SJSA1 (cell line): Measurements from ENCODE around the gene ODAD3. TPM values are rescaled to one million over a fixed set of nuclear protein-coding genes. Genes with fewer than 3 reads are reported as not detected.
"Not testable (repeated sequence)": the region's sequence is repeated elsewhere in the genome, so short reads cannot be mapped to it uniquely, and the experiment has no call there.

Experiments used
- DNase-seq, 2 experiments: peaks; one replicate each; pipeline ENCODE4 v3.0.0-alpha.2; 2015 to 2020; ENCODE audit warnings: low spot score in 2 of 2, low read depth in 1 of 2
- H3K27ac ChIP-seq: fragments of 250-450 bp; sonication (Bioruptor Pico); 2 replicates; pipeline ENCODE4 v1.5.1; 2020; ENCODE audit warnings: mild to moderate bottlenecking, moderate library complexity
- H3K27me3 ChIP-seq: fragments of 250-450 bp; sonication (Bioruptor Pico); replicated peaks from 2 replicates; pipeline ENCODE4 v1.5.1; 2020; ENCODE audit warnings: mild to moderate bottlenecking, moderate library complexity
- H3K36me3 ChIP-seq: fragments of 250-450 bp; sonication (Bioruptor Pico); 2 replicates; pipeline ENCODE4 v1.5.1; 2020; ENCODE audit warnings: mild to moderate bottlenecking
- H3K4me1 ChIP-seq: fragments of 250-450 bp; sonication (Bioruptor Pico); replicated peaks from 2 replicates; pipeline ENCODE4 v1.6.1; 2021; ENCODE audit warnings: mild to moderate bottlenecking
- H3K4me3 ChIP-seq: fragments of 250-450 bp; sonication (Bioruptor Pico); 2 replicates; pipeline ENCODE4 v1.5.1; 2020; ENCODE audit warnings: mild to moderate bottlenecking
- H3K9me3 ChIP-seq: fragments of 250-450 bp; sonication (Bioruptor Pico); replicated peaks from 2 replicates; pipeline ENCODE4 v1.5.1; 2020; ENCODE audit warnings: mild to moderate bottlenecking
- total RNA-seq: library from RNA; depleted of rRNA; stranded (reverse); fragments of >200 nt; shearing (Covaris generic); gene quantifications from 2 replicates; pipeline ENCODE4 v1.2.3, GENCODE V29; 2014

Gene ODAD3
- total RNA-seq, 1 experiment from 2014 or later, result 0.24 TPM

- Histone ChIP-seq H3K9me3 (0 out of 2 replicates have a peak, but pooled peaks cover 3% of the 10 kb centered on the region), H3K4me1 (peaks cover 14% of the 10 kb centered on the region), H3K27ac (no peak within 1 kb of the TSS), H3K36me3 (no peaks in the 10 kb centered on the region), H3K27me3 (peaks cover 48% of the 10 kb centered on the region), H3K4me3 (peak within 1 kb of the TSS; percentile 29)
- no peak for DNase-seq
These were observed 16.1 kb downstream of the ODAD3 start, which contains the start of gene RGL3 for GRCh38 chr19:11418549-11419506. TSS of gene RGL3 (minus strand) at chr19:11419314. CDS start at chr19:11419278, 36 bp downstream.

DNA sequence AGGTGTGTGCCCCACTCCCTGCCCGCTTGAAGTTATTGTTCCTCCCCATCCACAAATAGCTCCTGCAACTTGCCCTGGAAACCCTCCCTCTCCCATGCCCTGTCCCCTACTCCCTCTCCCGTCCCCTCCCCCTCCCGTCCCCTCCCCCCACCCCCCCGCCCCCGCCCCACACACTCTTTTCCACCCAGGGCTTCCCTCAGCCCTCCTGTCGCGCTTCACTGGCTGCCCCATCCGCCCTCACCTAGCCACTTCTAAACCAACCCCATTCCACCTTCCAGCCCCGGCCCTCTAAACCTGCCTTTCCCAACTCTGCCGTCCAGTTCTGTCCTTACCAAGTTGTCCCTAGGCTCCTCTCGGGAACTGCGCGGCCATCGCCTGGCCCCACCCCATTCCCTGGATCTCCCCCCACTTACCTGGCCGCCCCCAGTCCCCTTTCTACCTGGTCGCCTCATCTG, 16.8 kb downstream of the ODAD3 start:
- Histone ChIP-seq H3K27me3 (peaks cover 44% of the 10 kb centered on the region), H3K36me3 (no peaks in the 10 kb centered on the region), H3K4me3 (no peak overlapping the region), H3K4me1 (peaks cover 14% of the 10 kb centered on the region), H3K9me3 (0 out of 2 replicates have a peak, but pooled peaks cover 3% of the 10 kb centered on the region), H3K27ac (no peak overlapping the region)
- DNase-seq, result no peak

- peaks cover 29% of the 10 kb centered on the region for H3K27me3 ChIP-seq
- DNase-seq, result no peak
- H3K36me3 ChIP-seq, result no peaks in the 10 kb centered on the region
- peaks cover 8% of the 10 kb centered on the region for H3K4me1 ChIP-seq
- H3K9me3 ChIP-seq, result no peaks in the 10 kb centered on the region
- H3K4me3 ChIP-seq, result no peak overlapping the region
- no peak overlapping the region for H3K27ac ChIP-seq
These were observed 18.4 kb downstream of the ODAD3 start for GRCh38 chr19:11416346-11417052.

DNA sequence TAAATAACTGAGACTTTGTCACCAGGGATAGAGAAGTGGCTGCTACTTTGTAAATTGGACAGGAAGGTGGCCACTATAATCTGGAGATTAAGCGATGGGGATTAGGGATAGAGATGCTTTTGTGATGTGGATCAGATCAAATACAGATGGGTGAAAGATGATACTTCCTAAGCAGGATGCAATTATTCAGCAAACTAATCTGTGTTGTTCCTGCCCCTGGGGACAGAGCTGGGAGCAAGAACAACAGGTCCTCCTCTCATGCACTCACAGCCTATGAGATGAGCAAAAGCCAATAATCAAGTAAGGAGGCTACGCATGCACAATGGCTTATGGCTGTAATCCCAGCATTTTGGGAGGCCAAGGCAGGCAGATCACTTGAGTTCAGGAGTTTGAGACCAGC, 20.4 kb downstream of the ODAD3 start:
- H3K27me3 ChIP-seq, result peaks cover 11% of the 10 kb centered on the region
- no peak overlapping the region for H3K27ac ChIP-seq
- no peaks in the 10 kb centered on the region for H3K9me3 ChIP-seq
- H3K4me3 ChIP-seq, result no peak overlapping the region
- H3K36me3 ChIP-seq, result no peaks in the 10 kb centered on the region
- no peak for DNase-seq
- peaks cover 13% of the 10 kb centered on the region for H3K4me1 ChIP-seq

GRCh38 chr19:11410682-11411081, 24.2 kb downstream of the ODAD3 start:
- Histone ChIP-seq H3K27ac (no peak overlapping the region), H3K36me3 (no peaks in the 10 kb centered on the region), H3K9me3 (no peaks in the 10 kb centered on the region), H3K4me3 (no peak overlapping the region), H3K4me1 (peaks cover 5% of the 10 kb centered on the region; the same call in 1 of the 2 replicates), H3K27me3 (no peaks in the 10 kb centered on the region; the same call in 1 of the 2 replicates)
- peak in 1 of 2 experiments; percentile 28 for DNase-seq

GRCh38 chr19:11408591-11408990, 26.3 kb downstream of the ODAD3 start:
- Histone ChIP-seq H3K9me3 (no peaks in the 10 kb centered on the region), H3K27ac (no peak overlapping the region), H3K4me1 (peaks cover 5% of the 10 kb centered on the region; the same call in 1 of the 2 replicates), H3K4me3 (no peak overlapping the region), H3K27me3 (no peaks in the 10 kb centered on the region; the same call in 1 of the 2 replicates), H3K36me3 (no peaks in the 10 kb centered on the region)
- DNase-seq, result no peak

GRCh38 chr19:11406703-11407236, 28.2 kb downstream of the ODAD3 start:
- H3K9me3 ChIP-seq, result not testable (repeated sequence)

GRCh38 chr19:11405846-11406643, 28.9 kb downstream of the ODAD3 start:
- no peak for DNase-seq
- peaks cover 5% of the 10 kb centered on the region; the same call in 1 of the 2 replicates for H3K4me1 ChIP-seq
- no peaks in the 10 kb centered on the region for H3K36me3 ChIP-seq
- H3K4me3 ChIP-seq, result no peak overlapping the region
- no peaks in the 10 kb centered on the region for H3K9me3 ChIP-seq
- no peak overlapping the region for H3K27ac ChIP-seq
- no peaks in the 10 kb centered on the region; the same call in 1 of the 2 replicates for H3K27me3 ChIP-seq

More at GRCh38 chr19:11406703-11407236, 28.2 kb downstream of the ODAD3 start:
- H3K36me3 ChIP-seq, H3K27ac ChIP-seq, H3K4me3 ChIP-seq, H3K27me3 ChIP-seq, DNase-seq, H3K4me1 ChIP-seq: not testable (repeated sequence)

DNA sequence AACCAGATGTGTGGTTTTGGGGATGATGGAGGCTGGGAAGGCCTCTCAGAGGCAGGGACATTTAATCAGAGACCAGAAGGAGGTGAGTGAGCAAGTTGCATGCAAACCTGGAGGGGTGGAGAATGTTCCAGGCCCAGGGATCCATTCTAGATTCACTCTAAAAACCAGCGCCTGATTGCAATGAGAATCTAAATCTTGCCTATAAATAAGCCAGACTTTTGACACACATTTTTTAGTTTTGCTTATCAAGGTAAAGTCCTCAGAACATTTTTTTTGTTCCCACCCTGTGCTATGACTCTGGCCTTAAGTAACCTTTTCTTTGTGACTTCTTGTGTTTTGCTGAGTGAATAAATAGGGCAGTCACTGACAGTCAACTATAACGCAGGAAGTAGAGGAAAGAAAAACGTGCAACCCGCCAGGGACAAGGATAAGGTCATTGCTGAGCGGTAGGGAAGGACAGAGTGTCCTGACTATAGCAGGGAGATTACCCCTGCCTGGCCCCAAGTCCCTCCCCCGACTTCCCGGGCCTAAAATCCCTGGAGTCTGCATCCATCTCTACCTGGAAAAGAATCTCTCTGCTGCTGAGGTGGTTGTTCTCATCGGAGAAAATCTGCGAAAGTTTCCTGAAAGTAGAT, 30.2 kb downstream of the ODAD3 start:
- no peak overlapping the region for H3K4me3 ChIP-seq
- no peaks in the 10 kb centered on the region; the same call in 1 of the 2 replicates for H3K27me3 ChIP-seq
- no peaks in the 10 kb centered on the region for H3K36me3 ChIP-seq
- H3K27ac ChIP-seq, result no peak overlapping the region
- no peaks in the 10 kb centered on the region for H3K9me3 ChIP-seq
- no peak for DNase-seq
- H3K4me1 ChIP-seq, result no peaks in the 10 kb centered on the region

- DNase-seq, result no peak
- Histone ChIP-seq H3K27me3 (no peaks in the 10 kb centered on the region; the same call in 1 of the 2 replicates), H3K4me3 (no peak overlapping the region), H3K9me3 (no peaks in the 10 kb centered on the region), H3K27ac (no peak overlapping the region), H3K36me3 (no peaks in the 10 kb centered on the region), H3K4me1 (no peaks in the 10 kb centered on the region)
These were observed 32.9 kb downstream of the ODAD3 start for GRCh38 chr19:11401808-11402543.

DNA sequence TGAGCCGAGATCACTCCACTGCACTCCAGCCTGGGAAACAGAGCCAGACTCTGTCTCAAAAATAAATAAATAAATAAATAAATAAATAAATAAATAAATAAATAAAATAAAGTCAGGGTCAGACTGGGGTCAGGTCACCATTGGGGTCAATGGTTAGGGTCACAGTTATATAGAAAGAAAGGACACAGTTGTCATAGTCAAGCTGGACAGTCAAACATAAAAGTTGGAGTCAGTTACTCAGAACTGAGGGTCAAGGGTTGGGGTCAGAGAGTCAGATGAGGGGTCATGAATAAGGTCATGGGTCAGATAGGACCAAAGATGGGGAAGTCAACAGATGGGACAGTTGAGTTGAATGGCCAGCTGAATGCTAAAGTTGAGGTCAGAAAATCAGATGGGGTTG, 34.1 kb downstream of the ODAD3 start:
- no peak for DNase-seq
- Histone ChIP-seq H3K4me3 (no peak overlapping the region), H3K36me3 (no peaks in the 10 kb centered on the region)

GRCh38 chr19:11399667-11400066, 35.3 kb downstream of the ODAD3 start:
- Histone ChIP-seq H3K9me3 (no peaks in the 10 kb centered on the region), H3K4me1 (no peaks in the 10 kb centered on the region), H3K27me3 (no peaks in the 10 kb centered on the region), H3K4me3 (no peak overlapping the region), H3K36me3 (no peaks in the 10 kb centered on the region), H3K27ac (no peak overlapping the region)
- DNase-seq, result no peak

More for the DNA sequence above, 34.1 kb downstream of the ODAD3 start:
- Histone ChIP-seq H3K9me3 (no peaks in the 10 kb centered on the region), H3K27me3 (no peaks in the 10 kb centered on the region), H3K27ac (no peak overlapping the region), H3K4me1 (no peaks in the 10 kb centered on the region)
